Erythroblast (primary cell): ENCODE measurements around the gene CDK5RAP2.

ENCODE experiments used
- DNase-seq, 2 experiments: peaks; one replicate each; lab custom pipeline; 2025; lab: John Stamatoyannopoulos, UW
- GATA1 ChIP-seq: IDR thresholded peaks from 2 replicates; pipeline ENCODE4 v1.6.1; 2011; ENCODE audit warnings: low read depth, mild to moderate bottlenecking, control low read depth, low read length, moderate library complexity
- POLR2A ChIP-seq: IDR thresholded peaks from 2 replicates; pipeline ENCODE4 v1.6.1; 2011; ENCODE audit warnings: mild to moderate bottlenecking, low read length

CDK5RAP2 gene

GRCh38 chr9:120388003-120388855, 191.7 kb downstream of the CDK5RAP2 start:
- DNase-seq: no peak

GRCh38 chr9:120387257-120388002, 192.5 kb downstream of the CDK5RAP2 start:
- TF ChIP-seq POLR2A (no peak), GATA1 (no peak)
- no peak for DNase-seq

More at GRCh38 chr9:120388003-120388855, 191.7 kb downstream of the CDK5RAP2 start:
- no peak for TF ChIP-seq GATA1
- no peak for TF ChIP-seq POLR2A

- DNase-seq: no peak
- TF ChIP-seq POLR2A: no peak
Observed at GRCh38 chr9:120386390-120387131, 193.4 kb downstream of the CDK5RAP2 start.

- TF ChIP-seq GATA1: no peak
- no peak for TF ChIP-seq POLR2A
- no peak for DNase-seq
Observed at GRCh38 chr9:120385606-120386389, 194.2 kb downstream of the CDK5RAP2 start.

GRCh38 chr9:120384925-120385272, 195.1 kb downstream of the CDK5RAP2 start:
- DNase-seq: no peak
- TF ChIP-seq GATA1 (no peak), POLR2A (no peak)

- DNase-seq: no peak
- TF ChIP-seq GATA1 (no peak), POLR2A (no peak)
Observed at GRCh38 chr9:120383999-120384924, 195.7 kb downstream of the CDK5RAP2 start.

- TF ChIP-seq GATA1: no peak
Observed at GRCh38 chr9:120383611-120383998, 196.4 kb downstream of the CDK5RAP2 start.

GRCh38 chr9:120382453-120382852, 197.5 kb downstream of the CDK5RAP2 start:
- DNase-seq: no peak

More at GRCh38 chr9:120383611-120383998, 196.4 kb downstream of the CDK5RAP2 start:
- no peak for DNase-seq

GRCh38 chr9:120381839-120382238, 198.1 kb downstream of the CDK5RAP2 start:
- TF ChIP-seq GATA1 (no peak), POLR2A (no peak)
- DNase-seq: no peak

More at GRCh38 chr9:120382453-120382852, 197.5 kb downstream of the CDK5RAP2 start:
- no peak for TF ChIP-seq GATA1

- TF ChIP-seq POLR2A (no peak), GATA1 (no peak)
- no peak for DNase-seq
Observed at GRCh38 chr9:120379611-120380010, 200.4 kb downstream of the CDK5RAP2 start.

GRCh38 chr9:120378680-120379079, 201.3 kb downstream of the CDK5RAP2 start:
- no peak for TF ChIP-seq POLR2A
- no peak for TF ChIP-seq GATA1
- no peak for DNase-seq

GRCh38 chr9:120377268-120378159, 202.5 kb downstream of the CDK5RAP2 start:
- no peak for DNase-seq
- TF ChIP-seq POLR2A: no peak
- TF ChIP-seq GATA1: no peak

GRCh38 chr9:120376101-120376500, 203.9 kb downstream of the CDK5RAP2 start:
- TF ChIP-seq POLR2A: no peak
- TF ChIP-seq GATA1: no peak
- DNase-seq: no peak
